KOPT-K1 (cell line): ENCODE results near the gene GRIN3B.
A peak's percentile ranks its signal among the peaks of the same experiment; 100 is the strongest.
"Not testable (repeated sequence)": the region's sequence is repeated elsewhere in the genome, so short reads cannot be mapped to it uniquely, and the experiment has no call there.

Source experiments
- H3K27ac ChIP-seq: fragments of 200-600 bp; sonication (generic); 2 replicates; pipeline ENCODE4 v1.5.1; 2016; ENCODE audit warnings: antibody characterized with exemption, mild to moderate bottlenecking, low read depth, low read length; ENCODE audit not compliant: poor library complexity, severe bottlenecking
- H3K36me3 ChIP-seq: fragments of 200-600 bp; sonication (generic); 2 replicates; pipeline ENCODE4 v1.5.1; 2017; ENCODE audit warnings: antibody characterized with exemption, mild to moderate bottlenecking, low read length, moderate library complexity; ENCODE audit not compliant: insufficient read depth
- H3K9me3 ChIP-seq: fragments of 200-600 bp; sonication (generic); 2 replicates; pipeline ENCODE4 v1.5.1; 2017; ENCODE audit warnings: antibody characterized with exemption, low read length, mild to moderate bottlenecking; ENCODE audit not compliant: insufficient read depth, poor library complexity, severe bottlenecking

GRIN3B gene

GRCh38 chr19:1015061-1015781 is 15.0 kb downstream of the GRIN3B start:
- H3K36me3 ChIP-seq = peaks cover 92% of the 10 kb centered on the region
- H3K9me3 ChIP-seq = no peaks in the 10 kb centered on the region
- H3K27ac ChIP-seq = no peak overlapping the region

GRCh38 chr19:1015782-1016646 is 15.8 kb downstream of the GRIN3B start:
- Histone ChIP-seq H3K36me3 (peaks cover 84% of the 10 kb centered on the region), H3K27ac (no peak overlapping the region), H3K9me3 (no peaks in the 10 kb centered on the region)

- Histone ChIP-seq H3K27ac (no peak overlapping the region), H3K9me3 (no peaks in the 10 kb centered on the region), H3K36me3 (peaks cover 77% of the 10 kb centered on the region)
These were observed 16.5 kb downstream of the GRIN3B start for GRCh38 chr19:1016647-1017114.

GRCh38 chr19:1017115-1017905 is 17.1 kb downstream of the GRIN3B start:
- peaks cover 71% of the 10 kb centered on the region for H3K36me3 ChIP-seq
- no peak overlapping the region for H3K27ac ChIP-seq
- no peaks in the 10 kb centered on the region for H3K9me3 ChIP-seq

- Histone ChIP-seq H3K9me3 (no peaks in the 10 kb centered on the region), H3K27ac (no peak overlapping the region), H3K36me3 (peaks cover 65% of the 10 kb centered on the region)
These were observed 17.7 kb downstream of the GRIN3B start for GRCh38 chr19:1017906-1018305.

GRCh38 chr19:1018393-1018792 is 18.2 kb downstream of the GRIN3B start:
- H3K9me3 ChIP-seq = no peaks in the 10 kb centered on the region
- peak overlapping the region; percentile 2 for H3K27ac ChIP-seq
- peaks cover 60% of the 10 kb centered on the region for H3K36me3 ChIP-seq

- Histone ChIP-seq H3K27ac (peak overlapping the region; percentile 76), H3K36me3 (peaks cover 53% of the 10 kb centered on the region), H3K9me3 (no peaks in the 10 kb centered on the region)
These were observed 18.9 kb downstream of the GRIN3B start for GRCh38 chr19:1018932-1019615.

- Histone ChIP-seq H3K9me3 (no peaks in the 10 kb centered on the region), H3K36me3 (peaks cover 49% of the 10 kb centered on the region), H3K27ac (peak overlapping the region; percentile 76)
These were observed 19.4 kb downstream of the GRIN3B start for GRCh38 chr19:1019616-1019961.

GRCh38 chr19:1019980-1020867 is 20.0 kb downstream of the GRIN3B start:
- peak overlapping the region; percentile 76 for H3K27ac ChIP-seq
- H3K9me3 ChIP-seq = no peaks in the 10 kb centered on the region
- H3K36me3 ChIP-seq = peaks cover 42% of the 10 kb centered on the region

- Histone ChIP-seq H3K9me3 (no peaks in the 10 kb centered on the region), H3K36me3 (peaks cover 35% of the 10 kb centered on the region), H3K27ac (peak within 1 kb of the TSS; percentile 76)
These were observed 20.7 kb downstream of the GRIN3B start, which contains the start of gene TMEM259 for GRCh38 chr19:1020868-1021425. Gene TMEM259, minus strand, starts transcription at chr19:1021123. Its CDS starts 127 bp downstream, at chr19:1020996.

- H3K9me3 ChIP-seq, H3K36me3 ChIP-seq, H3K27ac ChIP-seq: not testable (repeated sequence)
These were observed 23.6 kb downstream of the GRIN3B start for GRCh38 chr19:1023883-1024188.

- not testable (repeated sequence) for H3K9me3 ChIP-seq, H3K27ac ChIP-seq, H3K36me3 ChIP-seq
These were observed 24.9 kb downstream of the GRIN3B start for GRCh38 chr19:1025080-1025479.

- no peaks in the 10 kb centered on the region for H3K9me3 ChIP-seq
- peak within 1 kb of the TSS; percentile 76 for H3K27ac ChIP-seq
- no peaks in the 10 kb centered on the region for H3K36me3 ChIP-seq
These were observed 26.0 kb downstream of the GRIN3B start, which contains the start of gene CNN2 for GRCh38 chr19:1025960-1026782. Gene CNN2, plus strand, starts transcription at chr19:1026608. Its CDS starts 54 bp downstream, at chr19:1026662.
